Activated CD4-positive, alpha-beta T cell treated with anti-CD3 and anti-CD28 coated beads for 36 hours (primary cell): ENCODE data around the gene PRKG1. TPM values are rescaled to one million over a fixed set of nuclear protein-coding genes. Genes with fewer than 3 reads are reported as not detected.
"Not testable (repeated sequence)": the region's sequence is repeated elsewhere in the genome, so short reads cannot be mapped to it uniquely, and the experiment has no call there.

Source experiments
- ATAC-seq: fragments of 200-7000 bp; cut with Tn5 transposase; one replicate; pipeline ENCODE4 v1.10.0; 2021; ENCODE audit warnings: mild to moderate bottlenecking, moderate library complexity
- CTCF ChIA-PET: fragments of 350-600 bp; sonication (Branson Sonifier 250); formaldehyde crosslinking; loops from one replicate; lab custom pipeline; 2021; ENCODE audit warnings: antibody characterized with exemption; lab: Charles Lee
- POLR2A ChIA-PET: fragments of 350-600 bp; sonication (Branson Sonifier 250); formaldehyde crosslinking; loops from one replicate; lab custom pipeline; 2021; ENCODE audit warnings: antibody characterized with exemption, inconsistent platforms; lab: Charles Lee
- DNase-seq: peaks from one replicate; pipeline ENCODE4 v3.0.0-alpha.2; 2020
- H3K27ac Mint-ChIP-seq: one replicate; pipeline ENCODE4 v1.8.0; 2021; ENCODE audit warnings: mixed read lengths
- H3K27me3 Mint-ChIP-seq: one replicate; pipeline ENCODE4 v1.8.0; 2021; ENCODE audit warnings: mixed read lengths
- H3K36me3 Mint-ChIP-seq: one replicate; pipeline ENCODE4 v1.8.0; 2021; ENCODE audit warnings: low read depth, mixed read lengths
- H3K4me1 Mint-ChIP-seq: one replicate; pipeline ENCODE4 v1.8.0; 2021; ENCODE audit warnings: mixed read lengths
- H3K4me3 Mint-ChIP-seq: one replicate; pipeline ENCODE4 v1.8.0; 2021; ENCODE audit warnings: mild to moderate bottlenecking, moderate library complexity, mixed read lengths
- H3K9me3 Mint-ChIP-seq: one replicate; pipeline ENCODE4 v1.8.0; 2021; ENCODE audit warnings: low read depth, mixed read lengths
- intact Hi-C, 2 experiments: fragments of 100-400 bp; cut with DNase I in 1 of 2; cut with micrococcal nuclease in 1 of 2; formaldehyde crosslinking; loops; one replicate each; pipeline versions ENCODE4 v1.14.2 to v1.15.1; 2022 to 2024; cut with DNase I, micrococcal nuclease
- total RNA-seq, 2 experiments: library from RNA; stranded (reverse); gene quantifications; one replicate each; pipeline ENCODE4 v1.2.3, GENCODE V29; 2021

The PRKG1 gene
- total RNA-seq, 2 experiments from 2014 or later = not detected

DNA sequence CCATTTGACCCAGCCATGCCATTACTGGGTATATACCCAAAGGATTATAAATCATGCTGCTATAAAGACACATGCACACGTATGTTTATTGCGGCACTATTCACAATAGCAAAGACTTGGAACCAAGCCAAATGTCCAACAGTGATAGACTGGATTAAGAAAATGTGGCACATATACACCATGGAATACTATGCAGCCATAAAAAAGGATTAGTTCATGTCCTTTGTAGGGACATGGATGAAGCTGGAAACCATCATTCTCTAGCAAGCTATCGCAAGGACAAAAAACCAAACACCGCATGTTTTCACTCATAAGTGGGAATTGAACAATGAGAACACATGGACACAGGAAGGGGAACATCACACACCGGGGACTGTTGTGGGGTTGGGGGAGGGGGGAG, 138.7 kb downstream of the PRKG1 start:
- DNase-seq, H3K36me3 Mint-ChIP-seq, H3K4me3 Mint-ChIP-seq, CTCF ChIA-PET, H3K9me3 Mint-ChIP-seq, POLR2A ChIA-PET, intact Hi-C loops, H3K4me1 Mint-ChIP-seq, ATAC-seq, H3K27ac Mint-ChIP-seq, H3K27me3 Mint-ChIP-seq: not testable (repeated sequence)

- Mint-ChIP-seq H3K4me1 (no peaks in the 10 kb centered on the region), H3K9me3 (no peaks in the 10 kb centered on the region), H3K27ac (no peak overlapping the region), H3K4me3 (no peak overlapping the region), H3K27me3 (no peaks in the 10 kb centered on the region), H3K36me3 (no peaks in the 10 kb centered on the region)
- CTCF ChIA-PET = no interaction called here
- intact Hi-C loops = no loop called here
- DNase-seq (no peak), ATAC-seq (no peak)
- POLR2A ChIA-PET = no interaction called here
Measured at GRCh38 chr10:51214207-51215196, 140.2 kb downstream of the PRKG1 start.

- POLR2A ChIA-PET = no interaction called here
- H3K27me3 Mint-ChIP-seq = no peaks in the 10 kb centered on the region
Measured at GRCh38 chr10:51215951-51216834, 141.9 kb downstream of the PRKG1 start.

GRCh38 chr10:51217505-51217904, 143.2 kb downstream of the PRKG1 start:
- Mint-ChIP-seq H3K9me3 (no peaks in the 10 kb centered on the region), H3K4me1 (no peaks in the 10 kb centered on the region), H3K27me3 (no peaks in the 10 kb centered on the region), H3K27ac (no peak overlapping the region), H3K4me3 (no peak overlapping the region), H3K36me3 (no peaks in the 10 kb centered on the region)
- POLR2A ChIA-PET = no interaction called here
- ATAC-seq = no peak
- CTCF ChIA-PET = interaction anchor here (0.8 to 0.9 kb wide), 2 partner anchors 10 to 18 kb away, joined by 3 to 5 read pairs; no protein-coding TSS in a partner anchor
- intact Hi-C loops = no loop called here
- no peak for DNase-seq

More at GRCh38 chr10:51215951-51216834, 141.9 kb downstream of the PRKG1 start:
- CTCF ChIA-PET = interaction anchor here (0.8 kb wide), 1 partner anchor 11 kb away, joined by 3 read pairs; no protein-coding TSS in a partner anchor
- DNase-seq = no peak
- Mint-ChIP-seq H3K4me3 (no peak overlapping the region), H3K27ac (no peak overlapping the region), H3K4me1 (no peaks in the 10 kb centered on the region), H3K9me3 (no peaks in the 10 kb centered on the region), H3K36me3 (no peaks in the 10 kb centered on the region)
- no peak for ATAC-seq
- intact Hi-C loops = no loop called here

DNA sequence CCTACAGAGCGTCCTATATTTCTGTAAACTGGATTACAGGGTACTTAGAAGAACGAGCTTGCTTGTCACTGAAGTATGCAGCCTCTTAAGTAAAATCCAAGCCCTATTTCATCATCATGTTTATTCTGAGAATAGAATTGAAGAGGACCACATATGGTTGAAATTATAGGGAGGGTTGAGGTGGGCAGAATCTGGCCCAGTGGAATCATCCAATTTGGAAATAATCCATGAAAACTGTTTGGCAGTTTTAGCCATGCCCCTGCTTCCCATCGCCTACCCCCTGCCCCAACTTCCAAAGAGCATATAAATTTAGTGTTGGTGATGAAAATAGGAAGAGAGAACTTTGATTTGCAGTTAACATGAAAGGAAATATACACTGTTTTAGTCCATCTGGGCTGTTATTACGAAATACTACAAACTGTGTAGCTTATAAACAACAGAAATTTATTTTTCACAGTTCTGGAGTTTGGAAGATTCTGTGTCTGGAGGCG, 150.4 kb downstream of the PRKG1 start:
- Mint-ChIP-seq H3K9me3 (no peaks in the 10 kb centered on the region), H3K4me3 (no peak overlapping the region), H3K27me3 (no peaks in the 10 kb centered on the region), H3K4me1 (no peaks in the 10 kb centered on the region), H3K36me3 (no peaks in the 10 kb centered on the region), H3K27ac (no peak overlapping the region)
- CTCF ChIA-PET = no interaction called here
- intact Hi-C loops = no loop called here
- no peak for ATAC-seq
- POLR2A ChIA-PET = no interaction called here
- DNase-seq = no peak

- H3K4me1 Mint-ChIP-seq = no peaks in the 10 kb centered on the region
- DNase-seq (no peak), ATAC-seq (no peak)
- no peaks in the 10 kb centered on the region for H3K36me3 Mint-ChIP-seq
- CTCF ChIA-PET = interaction anchor here (0.8 kb wide), 1 partner anchor 11 kb away, joined by 3 read pairs; no protein-coding TSS in a partner anchor
- H3K27me3 Mint-ChIP-seq = no peaks in the 10 kb centered on the region
- no peak overlapping the region for H3K27ac Mint-ChIP-seq
- intact Hi-C loops = no loop called here
- H3K4me3 Mint-ChIP-seq = no peak overlapping the region
- POLR2A ChIA-PET = no interaction called here
- H3K9me3 Mint-ChIP-seq = no peaks in the 10 kb centered on the region
Measured at GRCh38 chr10:51227897-51228713, 153.8 kb downstream of the PRKG1 start.

- Mint-ChIP-seq H3K4me3 (no peak overlapping the region), H3K36me3 (no peaks in the 10 kb centered on the region), H3K27me3 (no peaks in the 10 kb centered on the region), H3K27ac (no peak overlapping the region), H3K9me3 (no peaks in the 10 kb centered on the region), H3K4me1 (no peaks in the 10 kb centered on the region)
- ChIA-PET POLR2A (no interaction called here), CTCF (no interaction called here)
- intact Hi-C loops = no loop called here
- no peak for ATAC-seq
- no peak for DNase-seq
Measured at GRCh38 chr10:51228714-51229100, 154.4 kb downstream of the PRKG1 start.

GRCh38 chr10:51230887-51231585, 156.7 kb downstream of the PRKG1 start:
- intact Hi-C loops = no loop called here
- Mint-ChIP-seq H3K36me3 (no peaks in the 10 kb centered on the region), H3K27ac (no peak overlapping the region), H3K27me3 (no peaks in the 10 kb centered on the region), H3K9me3 (no peaks in the 10 kb centered on the region), H3K4me1 (no peaks in the 10 kb centered on the region), H3K4me3 (no peak overlapping the region)
- no peak for DNase-seq
- CTCF ChIA-PET = no interaction called here
- ATAC-seq = no peak
- POLR2A ChIA-PET = no interaction called here

DNA sequence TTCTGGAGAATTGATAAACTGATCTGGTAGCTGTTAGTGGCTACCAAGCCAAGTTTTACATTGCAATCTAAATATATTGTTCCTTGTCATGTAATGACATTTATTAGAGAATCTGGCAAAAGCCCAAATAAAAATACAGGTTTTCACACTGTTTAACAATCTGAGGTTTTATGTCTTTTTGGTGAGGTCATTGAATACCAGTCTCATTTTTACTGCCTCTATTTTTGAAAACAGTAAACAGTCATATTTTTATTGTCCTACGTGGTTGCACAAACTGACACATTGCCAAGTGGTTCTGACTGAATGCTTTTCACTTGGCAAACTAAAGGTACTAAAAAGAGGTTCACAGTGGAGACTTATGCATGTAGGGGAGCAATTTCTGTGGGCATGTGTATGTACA, 157.5 kb downstream of the PRKG1 start:
- Mint-ChIP-seq H3K36me3 (no peaks in the 10 kb centered on the region), H3K27ac (no peak overlapping the region), H3K9me3 (no peaks in the 10 kb centered on the region), H3K4me1 (no peaks in the 10 kb centered on the region), H3K27me3 (no peaks in the 10 kb centered on the region), H3K4me3 (no peak overlapping the region)
- DNase-seq (no peak), ATAC-seq (no peak)
- ChIA-PET CTCF (no interaction called here), POLR2A (no interaction called here)
- intact Hi-C loops = no loop called here

DNA sequence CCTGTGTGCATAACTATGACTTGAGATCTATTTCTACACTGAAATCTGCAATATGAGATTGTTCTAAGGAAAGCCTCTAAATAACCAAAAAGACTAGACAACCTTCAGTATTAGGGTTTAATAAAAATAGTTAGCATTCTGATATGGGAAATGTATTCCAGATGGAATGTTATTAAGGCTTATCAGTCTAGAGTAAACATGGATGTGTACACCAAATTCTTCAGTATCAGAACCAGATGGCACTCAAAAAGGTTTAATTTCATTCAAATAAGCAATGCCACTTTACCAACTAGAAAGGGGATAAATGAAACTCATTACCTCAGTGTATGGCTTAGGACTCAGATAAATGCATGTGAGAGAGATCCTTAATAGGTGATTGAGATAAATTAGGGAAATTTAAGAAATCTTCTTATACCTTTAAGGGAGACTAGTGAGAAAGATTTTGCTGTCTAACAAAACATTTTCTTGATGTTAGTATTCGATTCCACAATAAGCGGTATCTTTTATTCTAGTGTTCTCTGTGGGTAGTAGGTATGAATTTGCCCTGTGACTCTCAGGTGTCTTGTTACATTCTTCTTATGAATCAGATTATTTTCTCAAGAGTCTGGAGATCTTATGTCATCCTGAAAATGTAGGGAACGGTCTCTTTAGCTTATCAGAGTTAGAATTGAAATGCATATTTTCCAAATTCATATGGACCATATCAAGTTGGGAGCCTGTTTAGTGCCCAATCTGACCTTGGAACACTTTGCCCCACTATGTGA, 159.2 kb downstream of the PRKG1 start:
- DNase-seq = no peak
- no peak overlapping the region for H3K4me3 Mint-ChIP-seq
- POLR2A ChIA-PET = no interaction called here

More for the DNA sequence above, 159.2 kb downstream of the PRKG1 start:
- Mint-ChIP-seq H3K27me3 (no peaks in the 10 kb centered on the region), H3K36me3 (no peaks in the 10 kb centered on the region), H3K9me3 (no peaks in the 10 kb centered on the region), H3K27ac (no peak overlapping the region), H3K4me1 (no peaks in the 10 kb centered on the region)
- CTCF ChIA-PET = no interaction called here
- intact Hi-C loops = no loop called here
- no peak for ATAC-seq
